Endodermal cell (in vitro differentiated cells): ENCODE data around the gene EPB41. TPM values are rescaled to one million over a fixed set of nuclear protein-coding genes. Genes with fewer than 3 reads are reported as not detected.

Source experiments
- DNase-seq: peaks from one replicate; pipeline ENCODE4 v3.0.0-alpha.2; 2017
- H3K27ac ChIP-seq: 2 replicates; pipeline ENCODE4 v1.5.1; 2013; ENCODE audit warnings: mild to moderate bottlenecking, low read depth, low read length, moderate library complexity
- H3K27me3 ChIP-seq: 2 replicates; pipeline ENCODE4 v1.6.1; 2013; ENCODE audit warnings: mild to moderate bottlenecking, low read length, moderate library complexity; ENCODE audit not compliant: insufficient read depth, control insufficient read depth, poor library complexity, severe bottlenecking
- H3K36me3 ChIP-seq: 2 replicates; pipeline ENCODE4 v1.7.0; 2013; ENCODE audit warnings: mild to moderate bottlenecking, low read length, moderate library complexity; ENCODE audit not compliant: control insufficient read depth, insufficient read depth
- H3K4me1 ChIP-seq: one replicate; pipeline ENCODE4 v1.7.0; 2013; ENCODE audit warnings: low read length; ENCODE audit not compliant: control insufficient read depth, insufficient read depth
- H3K4me3 ChIP-seq: 2 replicates; pipeline ENCODE4 v1.5.1; 2013; ENCODE audit warnings: mild to moderate bottlenecking, low read length, moderate library complexity
- H3K9ac ChIP-seq: 2 replicates; pipeline ENCODE4 v1.6.1; 2013; ENCODE audit warnings: mild to moderate bottlenecking, low read length, moderate library complexity; ENCODE audit not compliant: poor library complexity, severe bottlenecking; ENCODE audit errors: extremely low read depth
- H3K9me3 ChIP-seq: 2 replicates; pipeline ENCODE4 v1.6.1; 2013; ENCODE audit warnings: mild to moderate bottlenecking, low read length, moderate library complexity; ENCODE audit not compliant: control insufficient read depth
- H3K27ac Mint-ChIP-seq: 2 replicates; pipeline ENCODE4 v1.8.0; 2020; ENCODE audit warnings: mixed read lengths
- H3K27me3 Mint-ChIP-seq: 2 replicates; pipeline ENCODE4 v1.8.0; 2021; ENCODE audit warnings: mild to moderate bottlenecking, mixed read lengths; ENCODE audit not compliant: insufficient read depth
- H3K36me3 Mint-ChIP-seq: 2 replicates; pipeline ENCODE4 v1.8.0; 2020; ENCODE audit warnings: low read depth, mixed read lengths
- H3K4me1 Mint-ChIP-seq: 2 replicates; pipeline ENCODE4 v1.8.0; 2020; ENCODE audit warnings: mixed read lengths
- H3K4me3 Mint-ChIP-seq: 2 replicates; pipeline ENCODE4 v1.8.0; 2020; ENCODE audit warnings: mild to moderate bottlenecking, moderate library complexity, mixed read lengths
- H3K9me3 Mint-ChIP-seq: 2 replicates; pipeline ENCODE4 v1.8.0; 2020; ENCODE audit warnings: mild to moderate bottlenecking, mixed read lengths
- CTCF ChIP-seq: fragments of 200-600 bp; sonication (generic); conservative IDR thresholded peaks from 2 replicates; pipeline ENCODE4 v1.5.0; 2021; ENCODE audit warnings: antibody characterized with exemption, mild to moderate bottlenecking
- WGBS, 2 experiments: methylation state at CpG; one replicate each; pipeline versions ENCODE4 v1.1.5 to v1.1.7; 2013; ENCODE audit warnings: missing lambda C conversion rate in 2 of 2, mixed read lengths in 1 of 2; ENCODE audit not compliant: insufficient coverage in 1 of 2, insufficient read length in 1 of 2; 5-methylcytosine and 5-hydroxymethylcytosine counted together
- total RNA-seq, 2 donors: library from RNA; stranded (reverse); fragmentation: NEBNext Ultra II Directional in 1 of 2; extraction: Animal tissue kit (Norgen Biotek cat#: 25700) in 1 of 2; gene quantifications; 2 replicates in 1 of 2; 3 replicates in 1 of 2; pipeline ENCODE4 v1.2.1, GENCODE V29; 2021

EPB41 gene
- total RNA-seq, 2 donors from 2014 or later: 60.3 to 91.0 TPM

- H3K4me1 ChIP-seq: peaks cover 8% of the 10 kb centered on the region
- no peaks in the 10 kb centered on the region for H3K27me3 ChIP-seq
- H3K4me3 ChIP-seq: peak overlapping the region; percentile 86
- Mint-ChIP-seq H3K27me3 (no peaks in the 10 kb centered on the region), H3K27ac (no peak overlapping the region), H3K36me3 (peaks cover 16% of the 10 kb centered on the region), H3K4me3 (peak overlapping the region; percentile 79), H3K4me1 (peaks cover 12% of the 10 kb centered on the region), H3K9me3 (no peaks in the 10 kb centered on the region)
- peaks cover 14% of the 10 kb centered on the region for H3K36me3 ChIP-seq
- no peak for DNase-seq
- WGBS, 2 experiments: 6 to 8% methylated on average over 25 to 59 of the region's 59 CpGs
- TF ChIP-seq CTCF: peak; percentile 40
- H3K27ac ChIP-seq: no peak overlapping the region
- no peaks in the 10 kb centered on the region for H3K9me3 ChIP-seq
- peak overlapping the region; percentile 83 for H3K9ac ChIP-seq
Observed at GRCh38 chr1:29121516-29121935, 207.2 kb downstream of the EPB41 start.

- Histone ChIP-seq H3K27me3 (no peaks in the 10 kb centered on the region), H3K9ac (peak overlapping the region; percentile 83), H3K4me3 (peak overlapping the region; percentile 86), H3K27ac (no peak overlapping the region), H3K9me3 (no peaks in the 10 kb centered on the region), H3K36me3 (peaks cover 14% of the 10 kb centered on the region), H3K4me1 (peaks cover 8% of the 10 kb centered on the region)
- TF ChIP-seq CTCF: no peak
- peaks cover 16% of the 10 kb centered on the region for H3K36me3 Mint-ChIP-seq
- peak; percentile 93 for DNase-seq
- peak overlapping the region; percentile 79 for H3K4me3 Mint-ChIP-seq
- no peaks in the 10 kb centered on the region for H3K27me3 Mint-ChIP-seq
- no peaks in the 10 kb centered on the region for H3K9me3 Mint-ChIP-seq
- WGBS, 2 experiments: 1 to 4% methylated on average over 12 to 81 of the region's 81 CpGs
- H3K4me1 Mint-ChIP-seq: peaks cover 12% of the 10 kb centered on the region
- H3K27ac Mint-ChIP-seq: peak overlapping the region; percentile 92
Observed at GRCh38 chr1:29121936-29122681, 207.7 kb downstream of the EPB41 start.

DNA sequence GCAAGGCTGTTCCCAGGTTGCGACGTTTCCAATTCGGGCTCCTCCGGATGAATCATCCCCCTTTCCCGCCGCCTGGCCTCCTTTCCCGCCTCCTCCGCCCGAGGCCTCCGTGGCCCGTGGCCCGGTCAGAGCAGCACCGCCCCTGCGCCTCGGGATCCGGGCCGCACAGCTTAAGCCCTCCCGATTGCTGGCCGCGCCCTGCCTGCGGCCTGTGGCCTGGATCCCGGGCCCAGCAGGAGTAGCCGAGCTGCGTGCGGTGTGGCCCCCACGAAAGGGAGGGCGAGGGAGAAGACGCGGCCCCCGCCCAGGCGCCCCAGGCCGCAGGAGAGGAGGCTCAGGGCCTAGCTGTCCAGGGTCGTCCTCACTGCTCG lies 208.3 kb downstream of the EPB41 start:
- no peaks in the 10 kb centered on the region for H3K9me3 ChIP-seq
- DNase-seq: peak; percentile 82
- 1 to 3% methylated on average over 24 to 34 of the region's 34 CpGs for WGBS, 2 experiments
- Mint-ChIP-seq H3K4me1 (peaks cover 12% of the 10 kb centered on the region), H3K36me3 (peaks cover 12% of the 10 kb centered on the region), H3K4me3 (peak overlapping the region; percentile 79), H3K9me3 (no peaks in the 10 kb centered on the region), H3K27me3 (peaks cover under 1% of the 10 kb centered on the region), H3K27ac (peak overlapping the region; percentile 80)
- no peak for TF ChIP-seq CTCF
- H3K9ac ChIP-seq: peak overlapping the region; percentile 83
- no peaks in the 10 kb centered on the region for H3K27me3 ChIP-seq
- no peak overlapping the region for H3K27ac ChIP-seq
- peaks cover 8% of the 10 kb centered on the region for H3K4me1 ChIP-seq
- peaks cover 14% of the 10 kb centered on the region for H3K36me3 ChIP-seq
- H3K4me3 ChIP-seq: peak overlapping the region; percentile 86
